ENCODE results near the gene TBL3.
"Not testable (repeated sequence)": the region's sequence is repeated elsewhere in the genome, so short reads cannot be mapped to it uniquely, and the experiment has no call there.

TBL3 gene

DNA sequence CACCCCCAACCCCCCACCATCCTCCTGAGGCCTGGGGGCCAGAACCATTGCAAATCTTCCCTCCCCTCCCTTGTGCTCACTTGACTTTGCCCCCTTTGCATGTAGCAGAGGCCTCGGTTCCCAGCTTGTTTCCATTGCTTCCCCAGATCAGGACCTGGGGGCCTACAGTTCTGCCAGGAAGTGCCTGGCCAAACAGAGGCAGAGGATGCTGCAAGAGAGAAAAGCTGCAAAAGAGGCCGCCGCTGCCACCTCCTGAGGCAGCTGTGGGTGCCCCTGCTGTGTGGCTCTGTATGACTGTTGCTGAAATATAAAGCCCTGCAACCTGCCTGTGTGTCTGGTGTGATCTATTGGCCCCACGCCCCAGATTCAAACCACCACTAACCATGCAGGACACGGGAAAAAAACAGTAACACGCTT is 10.2 kb upstream of the TBL3 start:
- TF ChIP-seq, protein P1, sequence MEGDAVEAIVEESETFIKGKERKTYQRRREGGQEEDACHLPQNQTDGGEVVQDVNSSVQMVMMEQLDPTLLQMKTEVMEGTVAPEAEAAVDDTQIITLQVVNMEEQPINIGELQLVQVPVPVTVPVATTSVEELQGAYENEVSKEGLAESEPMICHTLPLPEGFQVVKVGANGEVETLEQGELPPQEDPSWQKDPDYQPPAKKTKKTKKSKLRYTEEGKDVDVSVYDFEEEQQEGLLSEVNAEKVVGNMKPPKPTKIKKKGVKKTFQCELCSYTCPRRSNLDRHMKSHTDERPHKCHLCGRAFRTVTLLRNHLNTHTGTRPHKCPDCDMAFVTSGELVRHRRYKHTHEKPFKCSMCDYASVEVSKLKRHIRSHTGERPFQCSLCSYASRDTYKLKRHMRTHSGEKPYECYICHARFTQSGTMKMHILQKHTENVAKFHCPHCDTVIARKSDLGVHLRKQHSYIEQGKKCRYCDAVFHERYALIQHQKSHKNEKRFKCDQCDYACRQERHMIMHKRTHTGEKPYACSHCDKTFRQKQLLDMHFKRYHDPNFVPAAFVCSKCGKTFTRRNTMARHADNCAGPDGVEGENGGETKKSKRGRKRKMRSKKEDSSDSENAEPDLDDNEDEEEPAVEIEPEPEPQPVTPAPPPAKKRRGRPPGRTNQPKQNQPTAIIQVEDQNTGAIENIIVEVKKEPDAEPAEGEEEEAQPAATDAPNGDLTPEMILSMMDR (IDR thresholded peaks at IDR 0.05; ENCODE audit: low read length, missing control alignments) = no peak
- H3K4me3 ChIP-seq (replicated peaks; ENCODE audit: low read depth, low read length) = no peak overlapping the region
- no peak for DNase-seq (ENCODE audit: low read depth)

- not testable (repeated sequence) for DNase-seq (ENCODE audit: low read depth)
- peak overlapping the region; percentile 90 for H3K4me3 ChIP-seq (replicated peaks; ENCODE audit: low read depth, low read length)
Observed at GRCh38 chr16:1962161-1963153, 9.4 kb upstream of the TBL3 start.

DNA sequence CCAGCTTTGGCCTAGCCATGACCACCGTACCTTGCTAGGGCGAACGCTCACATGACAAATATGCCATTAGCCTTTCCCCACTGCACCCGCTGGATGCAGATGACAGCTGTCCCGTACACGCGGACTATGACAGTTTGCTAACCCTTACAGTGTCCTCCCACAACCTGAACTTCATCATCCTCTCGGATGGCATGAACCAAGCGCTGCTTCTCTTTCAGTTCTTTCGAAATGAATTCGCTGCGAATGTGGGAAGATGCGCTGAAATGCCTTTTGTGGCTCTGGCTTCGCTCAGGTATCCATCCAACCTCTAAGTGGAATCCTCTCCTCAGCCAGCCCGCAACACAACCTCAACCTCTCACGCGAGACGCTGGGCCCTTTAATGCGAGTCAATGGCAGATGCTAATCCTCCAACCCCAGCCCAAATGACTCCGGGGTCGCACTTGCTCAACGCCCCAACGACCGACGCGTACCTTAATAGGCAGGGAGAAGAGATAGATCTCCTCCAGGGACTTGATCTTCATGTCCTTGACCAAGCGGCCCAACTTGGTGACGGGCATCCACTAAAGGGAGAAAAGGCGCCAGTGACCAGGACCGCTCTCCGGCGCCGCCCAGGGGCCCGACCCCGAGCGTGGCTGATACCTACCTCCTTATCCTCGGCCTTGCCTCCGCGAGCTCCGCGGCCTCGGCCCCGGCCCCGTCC is 7.9 kb upstream of the TBL3 start:
- TF ChIP-seq, protein P1 (IDR thresholded peaks at IDR 0.05; ENCODE audit: low read length, missing control alignments) = no peak
- DNase-seq (ENCODE audit: low read depth) = peak; percentile 43
- H3K4me3 ChIP-seq (replicated peaks; ENCODE audit: low read depth, low read length) = peak overlapping the region; percentile 90

- TF ChIP-seq, protein P1 (IDR thresholded peaks at IDR 0.05; ENCODE audit: low read length, missing control alignments) = no peak
- H3K4me3 ChIP-seq (replicated peaks; ENCODE audit: low read depth, low read length) = peak within 1 kb of the TSS; percentile 90
- peak; percentile 99 for DNase-seq (ENCODE audit: low read depth)
Observed at GRCh38 chr16:1964506-1965395, 7.1 kb upstream of the TBL3 start, which contains the start of gene RPS2. RPS2 (minus strand) TSS chr16:1964826; CDS start chr16:1964625, 201 bp downstream.

GRCh38 chr16:1965396-1966001 is 6.4 kb upstream of the TBL3 start:
- DNase-seq (ENCODE audit: low read depth) = no peak
- TF ChIP-seq, protein P1 (IDR thresholded peaks at IDR 0.05; ENCODE audit: low read length, missing control alignments) = no peak
- H3K4me3 ChIP-seq (replicated peaks; ENCODE audit: low read depth, low read length) = peak overlapping the region; percentile 90

DNA sequence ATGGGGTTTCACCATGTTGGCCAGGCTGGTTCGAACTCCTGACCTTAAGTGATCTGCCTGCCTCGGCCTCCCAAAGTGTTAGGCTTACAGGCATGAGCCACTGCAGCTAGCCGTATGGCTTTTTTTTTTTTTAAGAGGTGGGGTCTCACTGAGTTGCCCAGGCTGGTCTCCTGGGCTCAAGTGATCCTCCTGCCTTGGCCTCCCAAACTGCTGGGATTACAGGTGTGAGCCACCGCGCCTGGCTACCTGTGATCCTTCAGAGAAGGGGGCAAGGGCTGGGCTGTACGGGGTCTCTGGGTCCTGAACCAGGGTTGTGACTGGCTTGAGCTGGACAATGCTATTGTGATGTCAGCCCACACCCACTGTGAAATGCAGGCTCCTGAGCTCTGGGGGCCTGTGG is 5.4 kb upstream of the TBL3 start, which contains the start of gene RNF151:
TSS of gene RNF151 (plus strand) at position 397 of the 400 bp plus-strand sequence. CDS start 26 bp downstream, outside the sequence.
- H3K4me3 ChIP-seq (replicated peaks; ENCODE audit: low read depth, low read length) = peak within 1 kb of the TSS; percentile 90
- TF ChIP-seq, protein P1 (IDR thresholded peaks at IDR 0.05; ENCODE audit: low read length, missing control alignments) = no peak
- no peak for DNase-seq (ENCODE audit: low read depth)

All from fibroblast of pulmonary artery (primary cell).